NCI-H446 treated with DMSO at 0.1 percent for 48 hours (cell line): ENCODE data around the gene ZFP28.

ENCODE experiments used
- DNase-seq: peaks from one replicate; lab custom pipeline; 2025; lab: John Stamatoyannopoulos, UW

ZFP28 gene

DNA sequence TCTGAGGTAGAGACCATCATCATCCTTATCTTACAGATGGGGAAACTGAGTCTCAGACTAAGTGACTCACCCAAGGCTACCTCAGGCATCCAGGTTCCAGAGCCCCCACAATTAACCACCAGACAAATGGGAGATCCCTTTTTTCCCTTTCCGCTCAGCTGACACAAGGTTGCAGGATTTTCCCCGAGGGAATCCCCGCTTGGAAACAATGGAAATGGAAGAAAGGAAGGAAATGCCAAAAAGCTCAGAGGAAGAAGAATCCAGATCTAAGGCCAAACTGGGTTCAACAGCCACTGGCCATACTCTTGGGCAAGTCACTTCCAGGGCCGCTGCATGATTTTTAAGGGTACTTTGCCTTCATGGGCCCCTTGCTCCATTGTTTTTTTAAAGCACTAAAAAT, 57.9 kb downstream of the ZFP28 start:
- no peak for DNase-seq

DNA sequence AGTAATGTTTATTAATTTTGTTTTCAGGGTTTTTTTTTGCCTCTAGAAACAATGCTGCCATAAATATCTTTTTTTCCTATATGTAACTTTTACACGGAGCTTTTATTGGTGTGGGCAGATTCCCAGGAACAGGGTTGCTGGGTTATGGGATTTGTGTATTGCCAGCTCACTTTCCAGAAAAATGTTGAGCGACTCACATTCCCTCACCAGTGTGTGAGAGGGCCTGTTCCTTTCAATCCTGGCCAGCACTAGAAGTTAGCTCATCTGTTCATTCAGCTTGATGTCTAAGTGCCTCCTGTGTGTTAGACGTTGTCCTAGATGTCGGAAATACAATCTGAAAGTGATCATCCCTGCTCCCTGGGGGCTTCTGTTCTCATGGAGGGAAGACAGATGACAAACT, 58.9 kb downstream of the ZFP28 start:
- DNase-seq: no peak

DNA sequence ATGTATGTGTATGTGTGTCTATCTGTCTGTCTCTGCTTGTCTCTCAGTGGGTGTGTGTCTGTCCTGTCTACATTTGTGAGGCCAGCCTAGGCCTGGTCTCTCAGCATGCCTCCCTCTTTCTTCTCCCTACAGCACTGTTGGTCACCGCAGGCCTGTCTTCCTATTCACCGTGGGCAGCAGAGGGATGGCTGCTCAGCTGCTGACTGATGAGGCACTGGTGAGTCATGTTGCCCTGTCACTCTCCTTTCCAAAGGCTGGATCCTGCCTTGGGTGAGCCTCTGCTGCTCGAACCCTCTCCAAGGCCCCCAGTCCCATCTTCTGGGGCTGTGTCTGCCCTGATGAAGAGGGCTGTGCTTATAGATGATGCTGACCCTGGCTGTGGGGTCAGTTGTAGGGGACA, 62.6 kb downstream of the ZFP28 start:
- DNase-seq: no peak

DNA sequence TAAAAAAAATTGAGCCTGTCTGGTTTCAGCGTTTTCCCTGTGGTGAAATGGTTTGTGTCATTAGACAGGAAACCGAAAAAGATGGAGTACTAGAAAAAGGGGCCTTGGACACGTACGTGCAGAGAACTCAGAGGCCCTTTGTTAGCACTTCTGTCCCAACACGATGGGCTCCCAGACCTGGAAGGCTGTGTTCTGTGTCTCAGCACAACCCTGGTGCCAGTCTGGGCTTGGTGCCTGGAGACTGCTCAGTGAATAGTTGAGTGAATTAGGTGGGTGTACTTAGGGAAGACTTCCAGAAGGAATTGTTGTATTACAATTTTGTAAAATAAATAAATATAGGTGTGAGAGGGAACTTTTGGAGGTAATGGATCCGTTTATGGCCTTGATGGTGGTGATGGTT, 65.1 kb downstream of the ZFP28 start:
- DNase-seq: no peak
